ENCODE measurements around the gene GPI. TPM values are rescaled to one million over a fixed set of nuclear protein-coding genes. Genes with fewer than 3 reads are reported as not detected.

GPI gene
- total RNA-seq, 1 donor from 2014 or later: 453 TPM

- TF ChIP-seq, protein P1, sequence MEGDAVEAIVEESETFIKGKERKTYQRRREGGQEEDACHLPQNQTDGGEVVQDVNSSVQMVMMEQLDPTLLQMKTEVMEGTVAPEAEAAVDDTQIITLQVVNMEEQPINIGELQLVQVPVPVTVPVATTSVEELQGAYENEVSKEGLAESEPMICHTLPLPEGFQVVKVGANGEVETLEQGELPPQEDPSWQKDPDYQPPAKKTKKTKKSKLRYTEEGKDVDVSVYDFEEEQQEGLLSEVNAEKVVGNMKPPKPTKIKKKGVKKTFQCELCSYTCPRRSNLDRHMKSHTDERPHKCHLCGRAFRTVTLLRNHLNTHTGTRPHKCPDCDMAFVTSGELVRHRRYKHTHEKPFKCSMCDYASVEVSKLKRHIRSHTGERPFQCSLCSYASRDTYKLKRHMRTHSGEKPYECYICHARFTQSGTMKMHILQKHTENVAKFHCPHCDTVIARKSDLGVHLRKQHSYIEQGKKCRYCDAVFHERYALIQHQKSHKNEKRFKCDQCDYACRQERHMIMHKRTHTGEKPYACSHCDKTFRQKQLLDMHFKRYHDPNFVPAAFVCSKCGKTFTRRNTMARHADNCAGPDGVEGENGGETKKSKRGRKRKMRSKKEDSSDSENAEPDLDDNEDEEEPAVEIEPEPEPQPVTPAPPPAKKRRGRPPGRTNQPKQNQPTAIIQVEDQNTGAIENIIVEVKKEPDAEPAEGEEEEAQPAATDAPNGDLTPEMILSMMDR (conservative IDR thresholded peaks at IDR 0.05; ENCODE audit: low read depth, low read length): no peak
- no peak for DNase-seq (ENCODE audit: low read depth)
Measured at GRCh38 chr19:34375598-34375997, 10.6 kb downstream of the GPI start.

GRCh38 chr19:34380639-34381241, 15.7 kb downstream of the GPI start:
- H3K4me3 ChIP-seq (ENCODE audit: low read depth, low read length): no peak overlapping the region
- DNase-seq (ENCODE audit: low read depth): no peak
- TF ChIP-seq, protein P1 (conservative IDR thresholded peaks at IDR 0.05; ENCODE audit: low read depth, low read length): no peak

More at GRCh38 chr19:34375598-34375997, 10.6 kb downstream of the GPI start:
- H3K4me3 ChIP-seq (ENCODE audit: low read depth, low read length): no peak overlapping the region

DNA sequence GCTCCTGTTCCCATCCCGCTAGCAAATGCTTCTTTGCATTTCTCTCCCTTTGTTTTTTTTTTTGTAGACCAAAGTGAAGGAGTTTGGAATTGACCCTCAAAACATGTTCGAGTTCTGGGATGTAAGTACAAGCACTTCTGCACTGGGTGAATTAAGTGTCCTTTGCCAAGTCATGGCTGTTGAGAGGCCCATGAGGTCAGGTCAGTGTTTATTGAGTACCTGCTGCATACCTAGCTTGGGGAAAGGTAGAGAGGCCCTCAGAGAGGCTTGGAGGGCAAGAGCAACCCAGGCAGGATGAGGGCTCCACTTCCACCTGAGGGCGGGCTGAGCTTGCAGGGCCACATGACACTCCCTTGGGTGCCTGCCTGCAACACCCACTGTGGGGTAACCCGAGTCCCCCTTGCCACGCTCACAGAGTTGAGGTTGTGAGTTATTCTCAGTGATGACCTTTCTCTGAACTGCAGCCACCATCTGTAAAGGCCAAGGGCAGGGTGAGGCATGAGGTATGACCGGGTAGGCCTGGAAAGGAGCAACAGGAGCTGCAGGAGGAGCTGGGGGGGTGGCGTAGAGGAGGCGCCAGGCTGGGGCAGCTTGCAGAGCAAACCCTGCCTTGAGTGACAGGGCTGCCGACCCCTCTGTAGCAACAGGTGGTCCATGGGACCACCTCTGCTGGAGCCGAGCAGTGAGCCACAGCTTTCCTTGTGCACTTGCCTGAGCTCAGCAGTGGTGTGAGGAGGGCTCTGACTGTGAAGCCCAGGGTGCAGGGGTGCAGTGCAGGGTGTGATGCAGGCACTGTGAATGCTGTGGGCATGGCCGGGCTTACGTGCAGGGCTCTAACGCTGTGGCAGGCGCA, 16.6 kb downstream of the GPI start:
- TF ChIP-seq, protein P1 (conservative IDR thresholded peaks at IDR 0.05; ENCODE audit: low read depth, low read length): no peak
- no peak for DNase-seq (ENCODE audit: low read depth)
- no peak overlapping the region for H3K4me3 ChIP-seq (ENCODE audit: low read depth, low read length)

- TF ChIP-seq, protein P1 (conservative IDR thresholded peaks at IDR 0.05; ENCODE audit: low read depth, low read length): no peak
- no peak for DNase-seq (ENCODE audit: low read depth)
- no peak overlapping the region for H3K4me3 ChIP-seq (ENCODE audit: low read depth, low read length)
Measured at GRCh38 chr19:34382471-34382870, 17.5 kb downstream of the GPI start.

DNA sequence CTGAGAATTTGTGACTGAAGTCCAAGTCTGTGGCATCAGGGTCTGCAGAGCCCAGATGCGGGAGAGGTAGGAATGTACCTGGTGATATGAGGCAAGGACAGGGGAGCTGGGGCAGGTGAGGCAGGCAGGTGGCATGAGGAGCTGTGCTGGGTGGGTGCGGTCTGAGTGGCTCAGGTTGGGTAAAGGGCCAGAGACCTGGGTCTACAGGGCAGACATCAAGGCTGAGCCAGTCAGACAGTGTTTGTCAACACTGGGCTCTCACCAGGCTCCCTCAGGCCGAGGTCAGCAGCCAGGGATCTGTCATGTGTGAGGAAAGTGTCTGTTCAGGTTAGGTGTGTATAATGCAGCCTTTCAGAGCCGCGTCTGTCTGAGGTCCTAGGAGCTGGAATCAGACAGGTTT, 18.6 kb downstream of the GPI start:
- TF ChIP-seq, protein P1 (conservative IDR thresholded peaks at IDR 0.05; ENCODE audit: low read depth, low read length): no peak
- no peak for DNase-seq (ENCODE audit: low read depth)
- H3K4me3 ChIP-seq (ENCODE audit: low read depth, low read length): no peak overlapping the region

DNA sequence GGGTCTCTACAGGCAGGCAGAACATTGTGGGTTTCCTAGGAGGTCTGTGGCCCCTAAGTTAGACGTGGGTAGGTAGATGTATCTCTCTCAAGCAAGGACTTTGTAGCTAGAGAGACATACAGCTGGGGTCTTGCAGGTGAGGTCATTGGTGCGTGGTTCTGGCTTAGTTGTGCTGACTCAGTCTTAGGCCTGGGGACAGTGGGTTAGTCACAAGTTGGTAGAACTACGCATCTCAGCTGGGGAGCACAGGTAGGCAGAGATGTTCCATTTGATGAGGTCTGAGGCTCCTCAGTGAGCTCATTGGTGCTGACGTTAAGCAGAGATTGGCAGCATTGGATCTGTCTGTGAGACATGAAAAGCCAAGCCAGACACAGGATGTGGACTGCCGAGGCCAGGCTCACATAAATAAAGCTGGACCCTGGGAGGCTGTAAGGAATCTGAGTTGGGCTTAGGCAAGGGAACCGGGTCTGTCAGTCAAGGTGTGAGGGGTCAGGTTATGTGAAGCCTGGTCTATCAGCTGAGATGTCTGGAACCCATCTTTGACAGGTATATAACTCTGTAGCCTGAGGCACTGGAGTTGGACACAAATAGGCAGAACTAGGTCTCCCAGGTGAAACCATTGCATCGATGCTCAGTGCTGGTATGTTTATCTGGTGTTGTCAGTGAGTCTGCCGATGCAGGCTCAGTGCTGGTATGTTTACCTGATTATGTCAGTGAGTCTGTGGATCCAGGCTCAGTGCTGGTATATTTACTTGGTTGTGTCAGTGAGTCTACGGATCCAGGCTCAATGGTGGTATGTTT, 21.8 kb downstream of the GPI start:
- no peak for DNase-seq (ENCODE audit: low read depth)
- no peak overlapping the region for H3K4me3 ChIP-seq (ENCODE audit: low read depth, low read length)
- TF ChIP-seq, protein P1 (conservative IDR thresholded peaks at IDR 0.05; ENCODE audit: low read depth, low read length): no peak
